Keratinocyte (primary cell): Measurements from ENCODE around the gene SRPK1.

Experiments
- CTCF ChIP-seq, 3 experiments: IDR thresholded peaks in 1 of 3; conservative IDR thresholded peaks in 1 of 3; optimal IDR thresholded peaks in 1 of 3; 2 replicates in 2 of 3; 3 replicates in 1 of 3; pipeline versions ENCODE3 to v1.5.1; 2011; ENCODE audit warnings: low read length in 3 of 3, mild to moderate bottlenecking in 3 of 3, moderate library complexity in 2 of 3, control low read depth in 1 of 3, inconsistent platforms in 1 of 3; ENCODE audit not compliant: insufficient read depth in 2 of 3; ENCODE audit errors: extremely low read depth in 1 of 3
- EZH2 ChIP-seq: IDR thresholded peaks from one replicate; pipeline ENCODE4 v1.6.1; 2012; ENCODE audit warnings: inconsistent platforms, mild to moderate bottlenecking, low read length, moderate library complexity

- no peak for TF ChIP-seq CTCF (optimal IDR thresholded peaks at IDR 0.05 in 1 of 3, IDR thresholded peaks at IDR 0.05 in 1 of 3, conservative IDR thresholded peaks at IDR 0.05 in 1 of 3; ENCODE audit: extremely low read depth in 1 of 3, insufficient read depth in 2 of 3, low read length in 3 of 3)
- no peak for TF ChIP-seq EZH2
These were observed 39.3 kb upstream of the SRPK1 start for GRCh38 chr6:35960187-35960586.
